Coronary artery (tissue), 2 donors: ENCODE measurements around the gene COX20.

ENCODE experiments used
- DNase-seq: peaks from one replicate; pipeline ENCODE4 v3.0.0-alpha.2; 2017; ENCODE audit warnings: low spot score
- H3K27ac ChIP-seq, 2 donors: fragments of 200-600 bp; sonication (generic); one replicate each; pipeline ENCODE4 v1.5.1; 2016 to 2019
- H3K4me3 ChIP-seq: fragments of 200-600 bp; sonication (generic); 2 replicates; pipeline ENCODE4 v1.5.1; 2016; ENCODE audit warnings: mild to moderate bottlenecking, moderate library complexity
- TF ChIP-seq, protein P1 (sequence below): fragments of 200-600 bp; sonication (generic); IDR thresholded peaks from one replicate; pipeline ENCODE4 v1.5.1; 2019; ENCODE audit warnings: antibody characterized with exemption

The COX20 gene, protein sequence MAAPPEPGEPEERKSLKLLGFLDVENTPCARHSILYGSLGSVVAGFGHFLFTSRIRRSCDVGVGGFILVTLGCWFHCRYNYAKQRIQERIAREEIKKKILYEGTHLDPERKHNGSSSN

DNA sequence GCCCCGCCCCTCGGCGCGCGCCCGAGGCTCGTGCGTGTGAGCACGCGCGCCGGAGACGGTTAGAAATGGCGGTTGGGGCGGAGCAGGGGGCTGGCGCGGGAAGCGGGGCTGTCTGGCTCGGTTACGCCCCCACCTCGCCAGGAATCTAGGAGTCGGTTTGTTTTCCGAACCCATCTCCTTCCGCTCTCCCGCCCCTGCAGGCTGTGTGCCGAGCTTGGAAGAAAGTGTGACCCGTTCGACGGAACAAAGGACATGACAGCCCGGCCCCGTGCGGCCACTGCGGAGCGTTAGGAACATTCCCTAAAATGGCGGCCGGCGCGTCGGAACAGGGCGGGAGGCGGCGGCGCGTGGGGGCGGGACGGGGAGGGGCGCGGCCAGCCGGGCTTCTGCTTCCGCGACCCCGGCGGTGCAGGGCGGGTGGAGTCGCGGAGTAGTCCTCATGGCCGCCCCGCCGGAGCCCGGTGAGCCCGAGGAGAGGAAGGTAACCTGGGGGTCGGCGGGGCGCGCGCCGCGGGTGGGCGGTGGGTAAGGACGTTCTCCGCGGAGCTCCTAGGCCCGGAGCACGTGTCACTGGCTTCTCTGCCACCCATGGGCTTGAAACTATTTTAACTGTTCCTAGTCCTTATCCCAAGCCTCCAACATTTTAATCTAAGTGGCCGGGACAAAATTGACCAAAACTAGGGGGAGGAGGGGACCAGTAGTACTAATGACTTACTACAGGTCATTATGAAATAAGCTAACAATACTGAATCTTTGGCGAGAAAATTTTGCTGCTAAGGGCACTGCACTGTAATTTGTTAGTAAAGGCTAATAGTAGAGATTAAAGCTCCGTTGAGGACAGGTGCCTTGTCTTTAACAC is at the start of gene COX20:
TSS of gene COX20 (plus strand) at position 383 of the 859 bp plus-strand sequence. CDS start at position 440, 57 bp downstream.
- H3K4me3 ChIP-seq: peak within 1 kb of the TSS; percentile 81
- H3K27ac ChIP-seq: peak within 1 kb of the TSS; percentile 96 to 98
- TF ChIP-seq, protein P1, sequence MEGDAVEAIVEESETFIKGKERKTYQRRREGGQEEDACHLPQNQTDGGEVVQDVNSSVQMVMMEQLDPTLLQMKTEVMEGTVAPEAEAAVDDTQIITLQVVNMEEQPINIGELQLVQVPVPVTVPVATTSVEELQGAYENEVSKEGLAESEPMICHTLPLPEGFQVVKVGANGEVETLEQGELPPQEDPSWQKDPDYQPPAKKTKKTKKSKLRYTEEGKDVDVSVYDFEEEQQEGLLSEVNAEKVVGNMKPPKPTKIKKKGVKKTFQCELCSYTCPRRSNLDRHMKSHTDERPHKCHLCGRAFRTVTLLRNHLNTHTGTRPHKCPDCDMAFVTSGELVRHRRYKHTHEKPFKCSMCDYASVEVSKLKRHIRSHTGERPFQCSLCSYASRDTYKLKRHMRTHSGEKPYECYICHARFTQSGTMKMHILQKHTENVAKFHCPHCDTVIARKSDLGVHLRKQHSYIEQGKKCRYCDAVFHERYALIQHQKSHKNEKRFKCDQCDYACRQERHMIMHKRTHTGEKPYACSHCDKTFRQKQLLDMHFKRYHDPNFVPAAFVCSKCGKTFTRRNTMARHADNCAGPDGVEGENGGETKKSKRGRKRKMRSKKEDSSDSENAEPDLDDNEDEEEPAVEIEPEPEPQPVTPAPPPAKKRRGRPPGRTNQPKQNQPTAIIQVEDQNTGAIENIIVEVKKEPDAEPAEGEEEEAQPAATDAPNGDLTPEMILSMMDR: no peak
- peak; percentile 94 for DNase-seq

DNA sequence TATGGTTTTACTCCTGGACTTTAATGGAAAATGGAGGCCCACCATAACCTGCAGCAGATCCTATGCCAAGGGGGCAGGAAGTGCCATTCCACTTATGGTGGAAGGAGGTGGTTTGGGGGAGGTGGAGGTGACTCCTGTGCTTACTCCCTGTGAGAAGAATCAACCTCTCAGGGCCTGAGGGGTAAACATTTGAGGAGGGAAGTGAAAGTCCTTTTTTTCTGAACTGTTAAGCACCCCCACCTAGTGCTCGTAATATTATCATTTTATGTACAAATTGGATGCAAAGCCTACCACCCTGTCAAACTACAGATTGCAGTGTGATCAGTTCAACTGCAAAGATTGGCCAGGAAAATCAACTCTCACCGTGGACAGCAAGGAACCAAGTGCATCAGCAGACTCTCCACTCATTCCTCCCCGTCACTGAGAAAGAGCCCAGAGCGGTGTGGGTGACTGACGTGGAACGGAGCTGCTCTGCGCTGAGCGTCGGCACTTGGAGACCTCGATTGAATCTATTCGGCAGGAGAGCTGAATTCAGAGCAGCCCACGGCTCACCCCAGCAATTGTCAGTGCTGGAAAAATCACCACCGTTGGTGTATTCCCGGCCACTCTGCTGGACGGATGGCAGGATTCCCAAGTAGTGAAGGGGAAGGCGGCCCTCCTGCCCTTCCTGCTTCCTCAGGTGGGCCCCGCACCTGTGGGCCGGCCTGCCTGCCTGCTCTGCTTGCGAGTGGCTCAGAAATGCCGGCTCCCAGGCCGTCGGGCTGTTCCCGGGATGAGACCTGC is 46.8 kb upstream of the COX20 start:
- DNase-seq: no peak
- H3K27ac ChIP-seq: no peak overlapping the region
- TF ChIP-seq, protein P1: no peak
- no peak overlapping the region for H3K4me3 ChIP-seq

DNA sequence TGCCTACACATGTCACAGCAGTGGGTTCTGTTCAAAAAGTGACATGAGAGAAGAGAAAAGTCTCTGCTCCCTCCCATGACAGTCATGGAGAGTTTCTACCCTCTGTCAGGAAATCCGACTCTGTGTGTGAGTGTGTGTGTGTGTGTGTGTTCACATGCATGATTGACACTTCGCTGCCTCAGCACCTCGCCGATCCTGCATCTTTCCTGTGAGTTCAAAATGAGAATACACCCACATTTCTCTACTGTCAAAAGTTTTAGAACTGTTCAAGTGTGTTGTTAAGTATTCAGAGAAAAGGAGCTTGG is 46.2 kb upstream of the COX20 start:
- H3K4me3 ChIP-seq: no peak overlapping the region
- H3K27ac ChIP-seq: no peak overlapping the region
- TF ChIP-seq, protein P1: no peak
- DNase-seq: no peak

DNA sequence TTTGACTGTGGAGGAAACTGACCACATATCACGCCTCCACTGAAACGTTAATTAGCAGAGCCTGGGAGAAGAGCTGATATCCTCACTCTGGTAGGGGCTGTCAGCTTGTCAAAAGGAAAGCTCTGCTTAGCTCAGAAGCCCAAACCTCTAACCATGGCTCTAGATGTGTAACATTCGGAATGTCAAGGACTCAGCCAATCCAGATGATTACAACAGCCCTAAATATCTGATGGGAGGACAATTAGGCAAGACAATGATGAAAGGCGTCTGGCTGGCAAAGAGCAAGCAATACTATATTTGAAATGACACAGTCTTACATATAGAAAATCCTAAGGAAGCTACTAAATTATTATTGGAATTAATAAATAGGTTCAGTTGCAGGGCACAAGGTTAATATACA is 45.7 kb upstream of the COX20 start:
- no peak for DNase-seq

DNA sequence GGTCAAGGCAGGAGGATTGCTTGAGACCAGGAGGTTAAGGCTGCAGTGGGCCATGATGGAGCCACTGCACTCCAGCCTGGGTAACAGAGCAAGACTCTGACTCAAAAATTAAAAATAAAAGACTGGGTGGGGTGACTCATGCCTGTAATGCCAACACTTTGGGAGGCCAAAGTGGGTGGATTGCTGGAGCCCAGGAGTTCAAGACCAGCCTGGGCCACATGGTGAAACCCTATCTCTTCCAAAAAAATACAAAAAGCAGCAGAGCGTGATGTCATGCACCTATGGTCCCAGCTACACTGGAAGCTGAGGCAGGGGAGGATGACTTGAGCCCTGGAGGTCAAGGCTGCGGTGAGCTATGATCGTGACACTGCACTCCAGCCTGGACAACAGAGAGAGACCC is 44.4 kb upstream of the COX20 start:
- TF ChIP-seq, protein P1: no peak
- Histone ChIP-seq H3K4me3 (no peak overlapping the region), H3K27ac (no peak overlapping the region)
- no peak for DNase-seq

More for the DNA sequence above, 45.7 kb upstream of the COX20 start:
- TF ChIP-seq, protein P1: no peak
- H3K4me3 ChIP-seq: no peak overlapping the region
- H3K27ac ChIP-seq: no peak overlapping the region

DNA sequence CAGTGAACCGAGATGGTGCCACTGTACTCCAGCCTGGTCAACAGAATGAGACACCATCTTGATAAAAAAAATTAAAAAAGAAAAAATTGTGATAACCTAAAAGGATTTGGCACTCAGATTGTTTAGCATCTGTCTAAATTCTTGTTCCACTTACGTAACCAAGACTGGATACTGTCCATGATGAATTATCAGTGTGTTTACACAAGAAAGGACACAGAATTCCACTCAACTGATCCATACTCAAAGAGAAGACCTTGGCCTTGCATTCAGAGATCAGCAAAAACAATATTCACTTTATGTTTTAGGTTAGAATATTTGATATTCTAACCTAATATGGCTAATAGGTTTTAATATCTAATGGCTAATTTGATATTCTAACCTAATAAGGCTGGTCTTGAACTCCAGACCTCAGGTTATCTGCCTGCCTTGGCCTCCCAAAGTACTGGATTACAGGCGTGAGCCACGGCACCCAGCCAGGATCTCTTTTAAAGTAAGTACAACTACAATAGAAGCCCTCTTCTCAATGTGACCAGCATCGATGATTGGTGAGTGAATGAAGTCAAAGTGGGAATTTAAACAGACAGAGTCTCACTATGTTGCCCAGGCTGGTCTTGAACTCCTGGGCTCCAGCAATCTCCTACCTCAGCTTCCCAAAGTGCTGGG is 43.1 kb upstream of the COX20 start:
- DNase-seq: no peak
- Histone ChIP-seq H3K27ac (no peak overlapping the region), H3K4me3 (no peak overlapping the region)
- TF ChIP-seq, protein P1: no peak
